ENCODE results near the gene KIF12.
"Not testable (repeated sequence)": the region's sequence is repeated elsewhere in the genome, so short reads cannot be mapped to it uniquely, and the experiment has no call there.

Gene KIF12

DNA sequence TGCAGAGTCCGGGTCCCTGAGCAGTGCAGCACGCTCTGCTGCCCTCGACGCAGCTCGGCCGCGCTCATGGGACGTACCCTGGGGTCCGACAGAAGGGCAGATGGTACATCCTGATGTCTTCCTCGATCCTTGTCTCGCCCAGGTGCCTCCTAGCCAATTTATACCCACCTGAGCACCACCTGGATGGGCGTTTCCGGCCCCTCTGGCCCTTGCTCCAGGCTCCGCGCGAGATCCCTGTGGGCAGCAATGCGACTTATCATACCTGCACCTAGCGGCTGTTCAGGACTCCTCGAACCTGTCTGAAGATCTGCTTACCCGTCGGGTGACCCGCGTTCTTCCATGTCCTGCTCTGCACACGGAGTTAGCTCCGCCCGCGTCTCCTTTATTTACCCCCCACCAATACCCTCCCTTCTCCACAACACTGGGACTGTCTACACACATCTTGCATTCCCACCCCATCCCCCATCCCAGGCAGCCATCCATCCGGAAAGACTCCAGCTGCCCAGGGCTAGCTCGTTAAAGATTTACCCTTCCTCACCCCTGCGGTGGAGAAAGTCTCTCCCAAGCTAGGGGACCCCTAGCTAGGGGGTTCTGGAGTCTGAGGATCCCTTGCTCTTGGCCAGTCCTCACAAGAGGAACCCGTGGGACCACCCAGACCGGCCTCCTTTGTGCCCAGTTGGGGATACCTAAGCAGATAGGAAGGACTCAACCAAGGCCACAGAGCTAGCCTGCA lies at the start of gene KIF12:
KIF12 (minus strand) TSS at position 357 of the 733 bp plus-strand sequence; CDS start at position 341, 16 bp downstream.
- DNase-seq = no peak

DNA sequence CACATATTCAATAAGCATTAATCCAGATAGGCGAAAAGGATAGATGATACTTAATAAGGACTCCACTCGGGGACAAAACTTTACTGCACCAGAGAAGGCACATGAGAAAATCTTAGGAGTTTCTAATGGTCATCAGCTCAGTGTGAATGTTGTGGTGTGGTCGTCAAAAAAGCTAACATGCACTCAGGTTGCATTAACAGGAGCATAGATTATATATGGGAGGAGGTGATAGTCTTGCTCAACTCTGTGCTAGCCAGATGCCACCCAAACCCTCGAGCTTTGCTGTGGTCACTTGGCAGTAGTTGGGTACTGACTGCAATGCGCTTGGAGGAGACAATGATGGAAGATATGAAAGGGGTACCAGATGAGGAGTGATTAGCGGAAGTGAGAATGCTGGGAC lies 47.6 kb upstream of the KIF12 start:
- no peak for DNase-seq

DNA sequence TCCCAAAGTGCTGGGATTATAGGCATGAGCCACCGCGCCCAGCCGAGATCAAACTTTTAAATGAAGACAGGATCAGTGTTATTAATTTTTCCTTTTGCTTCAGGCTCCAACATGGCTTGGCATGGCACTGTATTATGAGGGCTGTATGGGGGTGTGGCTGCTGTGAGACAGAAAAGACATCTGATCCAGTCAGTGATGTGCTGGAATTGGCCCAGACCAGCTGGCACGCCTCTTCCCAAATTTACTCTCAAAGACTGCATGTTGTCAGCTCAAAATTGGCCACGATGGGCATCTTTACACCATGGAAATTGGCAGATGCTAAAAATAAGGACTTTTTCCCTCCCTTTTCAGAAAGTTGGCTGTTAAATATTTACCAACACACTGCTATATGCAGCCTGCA lies 44.1 kb upstream of the KIF12 start:
- DNase-seq = no peak

DNA sequence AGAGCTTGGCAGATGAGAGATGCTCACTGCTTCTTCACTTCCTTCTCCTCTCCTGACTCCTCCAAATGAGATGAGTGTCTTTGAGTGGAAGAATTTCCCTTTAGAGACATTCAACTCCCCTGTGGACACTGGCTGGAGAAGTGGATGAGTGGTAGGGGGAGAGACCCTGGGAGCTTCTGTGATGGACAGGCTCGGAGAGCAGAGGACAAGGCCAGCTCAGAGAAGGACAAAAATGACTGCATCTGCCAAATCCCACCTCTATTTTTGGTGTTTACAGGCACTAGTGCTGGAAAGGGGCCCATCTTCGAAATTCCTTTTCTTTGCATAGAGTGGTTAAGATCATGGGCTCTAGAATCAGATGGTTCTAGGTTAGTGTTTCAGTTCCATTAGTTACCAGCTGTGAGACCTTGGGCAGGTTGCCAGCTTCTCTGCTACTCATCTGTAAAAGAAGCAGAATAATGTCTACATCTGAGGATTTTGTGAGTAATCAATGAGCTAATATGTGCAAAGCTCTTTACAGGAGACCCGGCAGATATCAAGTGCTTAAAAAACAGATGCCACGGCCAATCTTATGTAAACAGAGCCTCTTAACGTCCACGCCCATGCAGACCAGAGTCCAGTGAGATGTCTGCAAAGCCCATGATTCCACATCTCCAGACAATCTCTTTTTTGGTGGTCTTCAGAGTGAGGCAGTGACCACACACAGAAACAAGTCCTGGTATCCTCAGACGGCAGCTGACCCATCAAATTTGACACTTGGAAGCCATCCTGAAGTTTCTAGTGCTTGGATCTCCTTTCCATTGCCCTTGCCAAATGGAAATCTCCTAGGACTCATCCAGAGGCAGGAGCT lies 42.7 kb upstream of the KIF12 start:
- DNase-seq = no peak

DNA sequence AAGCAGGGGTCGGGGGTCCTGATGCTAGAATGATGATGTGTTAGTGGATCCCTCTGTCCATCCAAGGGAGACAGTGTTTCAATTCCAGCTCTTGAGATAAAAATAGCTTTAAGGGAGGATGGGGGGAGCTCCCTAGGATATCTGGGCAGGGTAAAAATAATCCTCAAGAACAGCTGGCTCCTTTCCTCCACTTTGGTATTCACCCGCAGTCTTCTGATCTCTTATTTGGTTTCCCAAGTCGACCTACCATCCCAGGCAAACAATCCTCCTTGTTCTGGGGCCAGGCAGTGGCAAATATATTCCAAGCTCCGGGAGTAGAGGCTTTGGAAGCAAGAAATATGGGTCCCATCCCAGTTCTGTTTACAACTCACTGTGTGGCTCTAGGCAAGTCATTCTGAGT lies 41.8 kb upstream of the KIF12 start:
- DNase-seq = no peak

DNA sequence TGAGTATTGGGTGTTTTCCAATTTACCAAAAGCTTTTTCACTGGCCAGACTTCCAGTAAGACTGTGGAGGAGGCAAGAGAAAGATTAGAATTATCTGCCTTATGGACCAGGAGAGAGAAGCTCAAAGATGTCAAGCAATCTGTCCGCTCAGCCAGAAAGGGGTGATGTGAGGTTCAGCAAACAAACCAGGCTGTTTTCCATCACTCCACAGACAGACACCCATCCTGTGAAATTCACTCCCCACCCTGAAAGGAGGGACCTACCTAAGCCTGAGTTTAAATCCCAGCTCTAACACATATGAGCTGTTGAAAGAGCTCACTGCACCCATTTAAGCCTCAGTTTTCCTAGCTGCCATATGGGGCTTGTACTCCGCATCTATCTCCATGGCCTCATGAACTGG lies 41.3 kb upstream of the KIF12 start:
- DNase-seq = no peak

DNA sequence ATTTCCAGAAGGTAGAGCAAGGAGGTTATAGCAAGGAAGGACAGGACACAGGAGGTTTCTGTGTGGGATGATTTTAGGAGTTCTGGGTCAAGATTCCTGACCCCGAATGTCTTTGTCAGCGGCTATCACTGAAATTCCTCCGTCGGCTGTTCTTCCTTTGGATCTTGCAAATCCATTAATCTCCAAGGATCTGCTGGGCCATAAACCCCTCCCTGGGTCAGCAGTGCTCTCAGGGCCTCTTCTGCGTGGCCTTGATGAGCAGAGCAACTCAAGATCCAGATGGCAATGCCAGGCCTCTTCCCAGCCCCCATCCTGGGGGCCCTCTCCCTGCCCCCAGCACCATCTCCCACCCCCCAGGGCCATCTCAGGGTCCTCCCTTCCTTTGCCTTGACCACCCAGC lies 40.0 kb upstream of the KIF12 start:
- no peak for DNase-seq

DNA sequence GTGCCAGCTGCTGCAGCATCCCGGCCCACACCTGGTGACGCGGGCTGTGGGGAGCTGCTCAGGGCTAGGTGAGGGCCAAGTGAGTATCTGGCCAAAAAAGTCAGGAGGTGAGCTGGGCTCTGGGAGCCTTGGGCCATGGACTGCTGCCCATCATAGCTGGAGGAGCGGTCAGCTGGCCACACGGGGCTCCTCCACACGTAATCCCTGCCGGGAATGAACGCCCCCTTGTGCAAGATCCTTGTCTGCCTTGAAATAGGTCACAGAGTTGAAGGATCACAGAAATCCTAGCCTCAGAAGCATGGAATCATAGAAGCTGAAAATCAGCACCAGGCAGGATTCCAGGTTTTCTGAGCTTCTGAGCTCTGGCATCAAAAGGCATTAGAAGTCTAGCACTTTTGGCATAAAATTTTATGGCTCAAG lies 39.5 kb upstream of the KIF12 start:
- no peak for DNase-seq

DNA sequence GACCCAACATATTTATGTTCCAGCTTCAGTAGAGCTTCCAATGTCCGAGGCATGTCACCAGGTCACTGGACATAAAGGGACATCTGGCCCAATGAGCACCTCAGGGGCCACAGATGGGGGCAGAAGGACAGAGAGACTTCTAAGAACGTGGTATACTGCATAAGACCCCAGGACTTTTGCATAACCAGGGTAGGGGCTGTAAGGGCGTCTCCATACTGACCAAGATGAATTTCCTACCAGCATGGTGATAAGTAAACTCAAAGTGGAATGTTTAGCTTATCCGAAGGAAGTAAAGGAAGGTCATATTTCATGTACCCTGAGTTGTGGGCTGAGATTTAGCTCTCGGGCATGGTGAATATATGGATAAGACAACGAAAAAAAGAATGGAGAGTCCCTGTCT lies 38.7 kb upstream of the KIF12 start:
- no peak for DNase-seq

DNA sequence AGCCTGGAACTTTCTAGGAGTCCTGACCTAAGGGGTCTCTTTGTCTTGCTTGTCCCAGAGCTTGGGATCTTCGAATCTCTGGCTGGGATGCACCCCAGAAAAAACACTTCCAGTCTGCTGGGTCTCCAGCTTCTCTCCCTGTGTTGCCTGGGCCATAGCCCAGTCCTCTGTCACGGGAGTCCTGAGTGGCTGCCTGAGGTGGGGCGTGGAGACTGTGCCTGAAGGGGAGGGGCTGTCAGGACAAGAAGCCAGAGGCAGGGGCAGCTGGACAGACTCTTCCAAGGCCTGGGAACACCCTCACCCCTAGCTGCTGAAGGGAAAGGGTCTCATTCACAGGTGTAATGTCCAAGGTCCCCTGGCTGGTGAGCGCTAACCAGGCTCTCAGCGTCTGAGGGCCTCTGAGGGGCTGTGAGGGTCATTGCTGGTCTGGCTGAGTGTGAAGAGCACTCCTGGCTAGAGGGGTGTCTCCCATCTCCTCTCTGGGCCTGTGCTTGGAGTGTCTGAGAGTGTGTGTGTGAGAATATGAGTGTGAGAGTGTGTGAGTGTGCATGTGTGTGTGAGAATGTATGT lies 35.8 kb upstream of the KIF12 start:
- DNase-seq = no peak

DNA sequence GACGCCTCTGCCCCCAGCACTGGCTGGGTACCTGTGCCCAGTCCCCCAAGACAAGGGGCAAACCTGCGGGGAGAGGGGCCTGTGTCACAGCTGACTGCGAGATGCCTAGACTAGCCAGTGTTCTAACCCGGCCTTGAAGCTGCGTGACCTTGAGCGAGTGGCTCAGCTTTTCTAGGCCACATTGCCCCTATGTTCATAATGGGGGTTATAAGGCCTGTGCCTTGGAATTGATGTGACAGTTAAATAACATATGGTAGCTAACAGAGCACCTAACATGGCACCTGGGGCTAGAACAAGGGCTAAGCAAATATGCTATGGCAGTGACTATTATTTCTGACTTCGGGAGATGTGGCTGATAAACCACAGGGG lies 33.4 kb upstream of the KIF12 start:
- no peak for DNase-seq

DNA sequence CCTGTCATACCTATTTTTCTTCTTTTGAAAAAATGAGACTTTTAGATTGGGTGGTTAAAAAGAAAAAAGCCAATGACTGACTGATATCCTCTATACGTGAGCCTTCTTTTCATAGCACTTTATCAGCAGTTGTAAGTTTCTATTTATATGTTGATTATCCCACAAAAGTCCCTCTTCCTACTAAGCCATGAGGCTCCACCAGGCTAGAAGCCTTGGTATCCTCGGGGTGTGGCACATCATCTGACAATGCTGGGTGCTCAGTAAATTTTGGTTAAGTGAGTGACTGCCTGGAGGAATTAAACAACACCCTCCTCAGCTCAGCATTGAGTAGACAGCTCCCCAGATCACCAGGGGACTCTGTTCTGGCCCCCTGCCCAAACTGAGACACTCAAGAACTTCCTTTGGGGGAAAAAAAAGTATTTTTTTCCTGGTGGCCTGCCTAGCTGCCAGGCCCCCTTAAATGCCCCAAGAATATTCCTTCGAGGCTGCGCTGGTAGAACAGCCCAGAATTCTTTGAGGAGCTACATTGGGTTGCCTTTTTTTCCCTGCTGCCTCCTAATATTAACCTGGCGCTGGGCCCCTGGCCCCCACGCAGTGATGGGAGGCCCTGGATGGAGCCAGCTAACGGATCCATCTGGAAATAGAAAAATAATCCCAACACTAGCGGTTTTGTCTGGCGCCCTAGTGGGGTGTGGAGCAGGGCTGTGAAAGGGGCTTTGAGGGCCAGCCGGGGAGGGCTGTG lies 32.9 kb upstream of the KIF12 start:
- no peak for DNase-seq

DNA sequence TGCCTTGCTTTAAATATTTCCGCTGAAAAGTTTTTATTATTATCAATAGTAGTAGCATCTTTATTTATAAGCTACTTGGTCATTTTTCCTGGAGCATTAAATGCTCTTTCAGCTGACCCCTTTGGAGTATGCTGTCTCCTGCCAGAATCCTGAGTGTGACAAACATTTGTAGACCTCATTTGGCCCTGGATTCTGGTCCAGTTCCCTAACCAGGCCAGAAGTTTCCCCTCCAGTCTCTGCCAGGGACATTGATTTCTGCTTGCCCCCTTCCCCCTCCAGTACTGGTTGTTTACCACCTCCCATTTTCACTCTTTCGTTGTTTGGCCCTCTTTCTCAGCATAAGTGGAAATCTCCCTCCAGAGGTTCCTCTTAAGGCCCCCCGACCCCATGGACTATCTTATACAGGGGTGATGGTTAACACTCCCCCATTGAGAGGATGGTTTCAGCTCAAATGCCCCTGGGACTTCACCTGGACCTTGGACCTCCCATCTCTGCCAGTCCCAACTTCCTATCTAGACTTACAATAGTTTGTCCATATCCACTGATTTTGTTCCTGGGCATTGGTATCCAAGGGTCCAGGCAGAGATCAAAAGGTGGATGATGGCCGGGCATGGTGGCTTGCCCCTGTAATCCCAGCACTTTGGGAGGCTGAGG lies 31.7 kb upstream of the KIF12 start:
- DNase-seq = no peak

DNA sequence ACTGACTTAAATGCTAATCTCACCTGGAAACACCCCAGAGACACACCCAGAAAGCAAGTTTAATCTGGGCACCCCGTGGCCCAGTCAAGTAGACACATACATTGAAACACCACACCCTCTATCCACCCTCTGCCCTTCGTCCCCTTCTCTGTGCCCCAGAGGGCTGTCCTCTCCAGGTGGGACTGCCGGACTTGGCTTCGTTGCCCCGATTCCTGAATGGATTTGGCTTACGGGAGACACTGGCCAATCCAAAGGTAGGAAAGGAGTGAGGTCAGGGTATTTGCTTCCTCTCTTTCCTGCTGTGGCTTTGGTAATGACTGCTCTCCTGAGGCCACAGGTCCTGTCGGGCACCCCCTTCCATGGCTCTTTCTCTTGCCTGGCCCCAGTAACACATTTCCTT lies 31.0 kb upstream of the KIF12 start:
- no peak for DNase-seq

DNA sequence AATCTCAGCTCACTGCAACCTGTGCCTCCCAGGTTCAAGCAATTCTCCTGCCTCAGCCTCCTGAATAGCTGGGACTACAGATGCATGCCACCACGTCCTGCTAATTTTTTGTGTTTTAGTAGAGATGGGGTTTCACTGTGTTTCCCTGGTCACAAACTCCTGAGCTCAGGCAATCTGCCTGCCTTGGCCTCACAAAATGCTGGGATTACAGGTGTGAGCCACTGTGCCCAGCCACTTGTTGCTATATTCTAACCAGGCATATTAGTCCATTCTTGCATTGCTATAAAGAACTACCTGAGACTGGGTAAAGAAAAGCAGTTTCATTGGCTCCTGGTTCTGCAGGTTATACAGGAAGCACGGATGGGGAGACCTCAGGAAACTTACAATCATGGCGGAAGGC lies 29.7 kb upstream of the KIF12 start:
- not testable (repeated sequence) for DNase-seq

DNA sequence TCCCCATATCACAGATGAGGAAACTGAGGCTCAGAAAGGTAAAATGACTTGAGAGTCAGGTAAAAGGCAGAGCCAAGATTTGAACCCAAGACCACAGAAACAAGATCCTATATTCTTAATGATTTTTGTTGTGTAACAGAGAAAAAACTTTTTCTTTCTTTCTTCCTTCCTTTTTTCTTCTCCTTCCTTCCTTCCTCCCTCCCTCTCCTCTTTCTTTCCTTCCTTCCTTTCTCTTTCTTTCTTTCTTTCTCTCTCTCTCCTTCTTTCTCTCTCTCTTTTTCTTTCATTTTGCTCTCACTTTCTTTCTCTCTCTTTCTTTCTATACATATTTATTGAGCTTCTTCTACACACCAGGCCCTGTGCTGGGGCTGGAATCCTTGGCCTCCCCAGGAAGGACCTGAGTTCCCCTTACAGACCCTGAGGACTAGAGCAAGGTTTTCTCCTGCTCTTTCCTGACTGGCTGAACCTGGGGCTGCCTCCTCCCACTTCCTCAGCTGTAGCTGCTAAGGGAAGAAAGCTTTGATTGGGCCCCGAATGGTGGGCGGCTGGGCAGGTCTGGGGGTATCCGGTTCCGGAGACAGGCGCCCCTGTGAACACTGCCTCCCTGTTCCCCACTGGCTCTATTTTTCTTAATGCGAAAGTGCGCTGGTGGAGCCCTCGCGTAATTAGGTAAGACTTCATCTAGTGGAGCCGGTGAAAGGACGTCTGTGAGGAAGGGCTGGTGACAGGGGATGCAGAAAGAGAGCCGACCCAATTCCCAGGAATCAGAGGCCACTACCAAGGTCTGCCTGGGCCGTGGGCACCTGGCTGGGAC lies 27.4 kb upstream of the KIF12 start:
- DNase-seq = no peak

DNA sequence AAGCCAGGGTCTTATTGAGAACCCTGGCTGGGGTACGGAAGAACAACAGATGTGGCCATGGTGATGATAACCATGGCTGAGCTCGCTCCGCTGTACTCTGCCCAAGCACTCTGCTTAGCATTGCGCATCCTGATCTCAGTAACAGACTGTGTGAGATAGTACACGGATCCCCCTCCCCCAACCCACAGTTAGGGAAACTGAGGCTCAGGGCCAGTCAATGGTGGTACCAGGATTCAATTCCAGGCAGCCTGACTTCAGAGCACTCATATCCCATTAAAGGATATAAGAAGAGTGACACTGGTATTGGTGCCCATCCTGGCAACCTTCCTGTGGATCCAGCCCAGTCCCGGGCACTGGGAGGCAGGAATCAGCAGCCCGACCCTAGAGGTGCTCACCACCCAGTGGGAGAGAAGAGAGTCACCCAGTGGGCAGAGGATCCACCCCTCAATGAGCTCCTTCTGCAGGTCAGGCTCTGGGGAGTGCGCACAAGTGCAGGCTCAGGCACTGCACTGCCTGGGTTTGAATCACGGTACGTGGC lies 26.5 kb upstream of the KIF12 start:
- DNase-seq = no peak

DNA sequence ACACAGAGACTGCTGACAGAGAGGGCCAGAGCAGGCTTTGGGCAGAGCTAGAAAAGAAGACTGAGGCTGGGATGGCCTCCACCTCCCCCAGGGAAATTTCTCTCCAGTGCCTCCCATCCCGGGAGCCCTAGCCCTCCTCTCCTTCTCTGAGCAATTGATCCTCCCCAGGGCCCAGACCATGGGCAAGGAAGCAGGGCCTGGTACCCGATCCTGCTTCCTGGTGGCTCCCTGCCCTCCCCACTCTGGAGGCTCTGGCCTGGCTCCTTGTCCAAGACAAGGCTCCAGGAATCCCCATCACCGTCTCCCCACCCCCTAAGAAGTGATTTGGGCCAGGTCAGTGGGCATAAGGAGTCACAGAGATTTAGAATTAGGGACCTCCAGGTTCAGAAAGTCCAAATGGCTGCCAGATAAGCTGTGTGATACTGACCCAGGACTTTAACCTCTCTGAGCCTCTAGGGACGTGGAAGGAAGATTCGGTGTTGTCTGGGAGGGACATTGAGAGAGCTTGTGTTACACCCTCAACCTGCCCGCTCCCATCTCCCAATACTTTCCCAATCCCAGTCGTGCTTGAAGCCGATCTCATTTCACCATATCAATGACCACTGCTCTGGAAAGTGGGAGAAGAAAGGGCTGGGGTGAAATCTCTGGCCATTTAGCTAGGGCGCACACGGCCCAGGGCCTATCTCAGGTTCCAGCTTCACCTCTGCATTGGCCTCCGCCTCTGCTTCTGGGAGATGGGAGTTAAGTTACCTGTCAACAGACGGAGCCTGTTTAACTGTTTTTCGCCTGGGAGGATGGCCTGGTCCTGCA lies 25.8 kb upstream of the KIF12 start:
- DNase-seq = no peak

DNA sequence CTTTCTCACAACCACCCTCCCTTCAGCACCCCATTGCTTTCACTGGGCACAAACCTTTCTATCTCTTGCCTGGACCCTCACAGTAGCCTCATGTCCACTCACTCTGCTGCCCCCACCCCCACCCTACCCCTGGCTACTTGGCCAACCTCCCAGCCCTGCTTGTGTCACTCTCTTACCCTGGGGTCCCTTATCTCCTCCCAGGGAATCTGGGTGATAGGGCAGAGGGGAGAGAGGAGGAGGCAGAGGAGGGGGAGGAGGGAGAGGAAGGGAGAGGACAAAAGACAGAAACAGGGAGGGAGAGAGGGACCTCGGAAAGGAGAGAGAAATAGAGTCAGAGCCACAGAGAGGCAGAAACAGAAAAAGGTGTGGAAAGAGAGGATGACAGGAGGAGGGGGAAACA lies 25.0 kb upstream of the KIF12 start:
- DNase-seq = no peak

All from CD4-positive, alpha-beta T cell treated with Interferon gamma for 1 hour (primary cell).